Natural killer cell (primary cell): ENCODE data around the gene PGP. TPM values are rescaled to one million over a fixed set of nuclear protein-coding genes. Genes with fewer than 3 reads are reported as not detected.

Experiments
- ATAC-seq, 3 donors: fragments of 150-1000 bp in 2 of 3; fragments of 200-7000 bp in 1 of 3; cut with Tn5 transposase; 1 replicate in 1 of 3; 2 replicates in 2 of 3; pipeline ENCODE4 v1.10.0; 2021; ENCODE audit warnings: mild to moderate bottlenecking in 2 of 3, moderate library complexity in 2 of 3
- DNase-seq, 2 donors: peaks; one replicate each; pipeline versions ENCODE4 v3.0.0 to v3.0.0-alpha.2; 2013 to 2021; ENCODE audit warnings: mixed read lengths in 1 of 2
- H3K27ac ChIP-seq: one replicate; pipeline ENCODE4 v1.5.1; 2013; ENCODE audit warnings: mild to moderate bottlenecking, low read length
- H3K27me3 ChIP-seq: one replicate; pipeline ENCODE4 v1.6.1; 2013; ENCODE audit warnings: low read length; ENCODE audit not compliant: control insufficient read depth, insufficient read depth
- H3K36me3 ChIP-seq: one replicate; pipeline ENCODE4 v1.6.1; 2013; ENCODE audit warnings: low read length; ENCODE audit not compliant: control insufficient read depth, insufficient read depth
- H3K4me1 ChIP-seq: one replicate; pipeline ENCODE4 v1.6.1; 2013; ENCODE audit warnings: low read length; ENCODE audit not compliant: control insufficient read depth, insufficient read depth
- H3K4me3 ChIP-seq: one replicate; pipeline ENCODE4 v1.5.1; 2013; ENCODE audit warnings: low read length
- H3K9me3 ChIP-seq: one replicate; pipeline ENCODE4 v1.6.1; 2013; ENCODE audit warnings: low read length; ENCODE audit not compliant: control insufficient read depth, insufficient read depth
- H3K27ac Mint-ChIP-seq, 2 donors: one replicate each; pipeline ENCODE4 v1.8.0; 2022; ENCODE audit warnings: mild to moderate bottlenecking in 2 of 2, mixed read lengths in 2 of 2, moderate library complexity in 1 of 2
- H3K27me3 Mint-ChIP-seq, 2 donors: one replicate each; pipeline ENCODE4 v1.8.0; 2022; ENCODE audit warnings: low read depth in 2 of 2, mixed read lengths in 2 of 2
- H3K36me3 Mint-ChIP-seq: one replicate; pipeline ENCODE4 v1.8.0; 2022; ENCODE audit warnings: mixed read lengths
- H3K4me1 Mint-ChIP-seq, 2 donors: one replicate each; pipeline ENCODE4 v1.8.0; 2022; ENCODE audit warnings: mixed read lengths in 2 of 2
- H3K4me3 Mint-ChIP-seq: one replicate; pipeline ENCODE4 v1.8.0; 2022; ENCODE audit warnings: mild to moderate bottlenecking, moderate library complexity, mixed read lengths
- H3K9me3 Mint-ChIP-seq, 2 donors: one replicate each; pipeline ENCODE4 v1.8.0; 2022; ENCODE audit warnings: mixed read lengths in 2 of 2
- WGBS: methylation state at CpG from one replicate; pipeline ENCODE4 v1.1.7; 2013; ENCODE audit warnings: missing lambda C conversion rate; ENCODE audit not compliant: insufficient coverage; 5-methylcytosine and 5-hydroxymethylcytosine counted together
- intact Hi-C: fragments of 100-400 bp; cut with micrococcal nuclease; formaldehyde crosslinking; loops from one replicate; pipeline ENCODE4 v1.14.2; 2022
- total RNA-seq, 4 donors: library from RNA; stranded (reverse); fragments of 120-200 nt in 1 of 4; gene quantifications; one replicate each; pipeline versions ENCODE4 v1.2.3 to v1.2.4, GENCODE V29; 2013 to 2022
- TF ChIP-seq, protein P1 (sequence below): fragments of 200-600 bp; IDR thresholded peaks from one replicate; pipeline ENCODE4 v1.8.0; 2022; ENCODE audit warnings: antibody characterized with exemption

Gene PGP
- total RNA-seq, 3 donors from 2014 or later (not counting 1 experiment from before 2014, with no cell fraction given): 9.7 to 12.8 (median 12.4) TPM

DNA sequence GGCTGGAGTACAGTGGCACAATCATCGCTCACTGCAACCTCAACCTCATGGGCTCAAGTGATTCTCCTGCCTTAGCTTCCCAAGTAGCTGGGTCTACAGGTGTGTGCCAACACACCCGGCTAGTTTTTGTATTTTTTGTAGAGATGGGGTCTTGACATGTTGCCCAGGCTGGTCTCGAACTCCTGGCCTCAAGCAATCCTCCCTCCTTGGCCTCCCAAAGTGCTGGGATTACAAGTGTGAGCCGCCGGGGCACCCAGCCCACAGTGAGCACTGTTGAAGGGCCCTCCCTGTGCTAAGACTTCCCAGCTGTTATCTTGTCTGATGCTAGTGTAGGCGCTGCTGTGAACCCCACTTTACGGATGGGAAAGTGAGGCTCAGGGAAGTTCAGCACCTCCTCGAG lies 26.2 kb downstream of the PGP start:
- H3K9me3 ChIP-seq: no peaks in the 10 kb centered on the region
- no peak overlapping the region for H3K27ac ChIP-seq
- no peak for DNase-seq
- Mint-ChIP-seq H3K4me3 (no peak overlapping the region), H3K9me3 (no peaks in the 10 kb centered on the region), H3K27me3 (no peaks in the 10 kb centered on the region), H3K27ac (no peak overlapping the region), H3K4me1 (no peaks in the 10 kb centered on the region), H3K36me3 (no peaks in the 10 kb centered on the region)
- H3K4me3 ChIP-seq: no peak overlapping the region
- 93% methylated on average over 8 of the region's 8 CpGs for WGBS
- intact Hi-C loops: no loop called here
- no peak for ATAC-seq
- H3K36me3 ChIP-seq: no peaks in the 10 kb centered on the region
- no peaks in the 10 kb centered on the region for H3K27me3 ChIP-seq
- TF ChIP-seq, protein P1, sequence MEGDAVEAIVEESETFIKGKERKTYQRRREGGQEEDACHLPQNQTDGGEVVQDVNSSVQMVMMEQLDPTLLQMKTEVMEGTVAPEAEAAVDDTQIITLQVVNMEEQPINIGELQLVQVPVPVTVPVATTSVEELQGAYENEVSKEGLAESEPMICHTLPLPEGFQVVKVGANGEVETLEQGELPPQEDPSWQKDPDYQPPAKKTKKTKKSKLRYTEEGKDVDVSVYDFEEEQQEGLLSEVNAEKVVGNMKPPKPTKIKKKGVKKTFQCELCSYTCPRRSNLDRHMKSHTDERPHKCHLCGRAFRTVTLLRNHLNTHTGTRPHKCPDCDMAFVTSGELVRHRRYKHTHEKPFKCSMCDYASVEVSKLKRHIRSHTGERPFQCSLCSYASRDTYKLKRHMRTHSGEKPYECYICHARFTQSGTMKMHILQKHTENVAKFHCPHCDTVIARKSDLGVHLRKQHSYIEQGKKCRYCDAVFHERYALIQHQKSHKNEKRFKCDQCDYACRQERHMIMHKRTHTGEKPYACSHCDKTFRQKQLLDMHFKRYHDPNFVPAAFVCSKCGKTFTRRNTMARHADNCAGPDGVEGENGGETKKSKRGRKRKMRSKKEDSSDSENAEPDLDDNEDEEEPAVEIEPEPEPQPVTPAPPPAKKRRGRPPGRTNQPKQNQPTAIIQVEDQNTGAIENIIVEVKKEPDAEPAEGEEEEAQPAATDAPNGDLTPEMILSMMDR: no peak
- no peaks in the 10 kb centered on the region for H3K4me1 ChIP-seq

DNA sequence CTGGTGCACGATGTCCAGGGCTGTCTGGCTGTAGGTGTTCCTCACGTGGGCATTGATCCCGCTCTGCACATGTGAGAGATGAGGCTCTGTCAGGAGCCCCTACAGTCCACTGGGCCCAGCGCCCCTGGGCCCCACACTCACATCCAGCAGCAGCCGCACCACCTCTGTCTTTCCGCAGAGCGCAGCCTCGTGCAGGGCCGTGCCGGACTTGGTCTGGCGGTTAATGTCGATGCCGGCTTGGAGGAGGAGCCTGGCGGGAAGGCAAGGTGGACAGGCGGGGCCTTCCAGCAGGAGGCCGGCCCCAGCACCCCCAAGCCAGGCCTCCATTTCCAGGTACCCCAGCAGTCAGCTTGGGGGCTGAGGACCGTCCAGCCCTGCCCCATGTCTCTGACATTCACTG lies 27.4 kb downstream of the PGP start:
- Mint-ChIP-seq H3K27ac (no peak overlapping the region), H3K4me1 (peaks cover 0 to 3% of the 10 kb centered on the region in 2 donors), H3K9me3 (no peaks in the 10 kb centered on the region), H3K36me3 (no peaks in the 10 kb centered on the region), H3K27me3 (no peaks in the 10 kb centered on the region), H3K4me3 (no peak overlapping the region)
- 88% methylated on average over 17 of the region's 17 CpGs for WGBS
- H3K27ac ChIP-seq: no peak overlapping the region
- H3K9me3 ChIP-seq: no peaks in the 10 kb centered on the region
- ATAC-seq (no peak), DNase-seq (no peak)
- intact Hi-C loops: no loop called here
- H3K36me3 ChIP-seq: no peaks in the 10 kb centered on the region
- H3K4me1 ChIP-seq: no peaks in the 10 kb centered on the region
- no peaks in the 10 kb centered on the region for H3K27me3 ChIP-seq
- H3K4me3 ChIP-seq: no peak overlapping the region
- TF ChIP-seq, protein P1: no peak

DNA sequence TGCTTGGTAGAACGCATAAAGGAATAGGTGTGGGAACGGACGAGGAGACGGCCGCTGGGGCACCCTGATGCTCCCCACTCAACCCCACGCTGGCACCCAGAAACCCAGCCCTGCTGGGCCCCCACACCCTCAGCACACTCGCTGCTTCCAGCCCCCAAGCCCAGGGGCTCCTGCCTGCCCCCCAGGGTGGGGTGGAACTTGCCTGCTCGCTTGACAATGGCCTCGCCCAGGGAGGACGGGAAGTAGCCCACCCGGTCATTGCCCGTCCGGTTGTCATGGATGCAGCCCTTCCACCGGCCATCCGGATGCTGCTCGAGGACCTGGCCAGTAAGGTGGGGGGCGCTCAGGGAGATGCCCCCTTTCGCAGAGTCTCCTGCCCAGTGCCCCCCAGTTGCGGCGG lies 28.1 kb downstream of the PGP start:
- Histone ChIP-seq H3K9me3 (no peaks in the 10 kb centered on the region), H3K4me1 (no peaks in the 10 kb centered on the region), H3K4me3 (no peak overlapping the region), H3K27me3 (no peaks in the 10 kb centered on the region), H3K36me3 (no peaks in the 10 kb centered on the region), H3K27ac (no peak overlapping the region)
- Mint-ChIP-seq H3K36me3 (no peaks in the 10 kb centered on the region), H3K27ac (no peak overlapping the region), H3K9me3 (no peaks in the 10 kb centered on the region), H3K4me1 (peaks cover 0 to 6% of the 10 kb centered on the region in 2 donors), H3K4me3 (no peak overlapping the region), H3K27me3 (no peaks in the 10 kb centered on the region)
- TF ChIP-seq, protein P1: no peak
- no peak for ATAC-seq
- intact Hi-C loops: no loop called here
- DNase-seq: no peak
- WGBS: 93% methylated on average over 20 of the region's 20 CpGs

DNA sequence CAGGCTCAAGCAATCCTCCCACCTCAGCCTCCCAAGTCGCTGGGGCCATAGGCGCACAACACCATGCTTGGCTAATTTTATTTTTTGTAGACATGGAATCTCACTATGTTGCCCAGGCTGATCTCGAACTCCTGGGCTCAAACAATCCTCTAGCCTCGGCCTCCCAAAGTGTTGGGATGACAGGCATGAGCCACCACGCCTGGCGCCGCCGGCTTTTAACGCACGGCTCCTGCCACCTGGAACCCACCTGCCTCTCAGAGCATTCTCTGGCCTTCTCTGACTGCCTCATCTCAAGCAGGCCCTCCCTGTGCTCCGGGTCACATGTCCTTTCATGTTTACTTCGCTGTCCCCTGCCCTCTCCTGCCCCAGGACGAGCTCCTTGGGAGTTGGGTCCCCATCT lies 28.6 kb downstream of the PGP start:
- Histone ChIP-seq H3K4me3 (no peak overlapping the region), H3K27ac (no peak overlapping the region), H3K4me1 (no peaks in the 10 kb centered on the region), H3K36me3 (no peaks in the 10 kb centered on the region), H3K9me3 (no peaks in the 10 kb centered on the region), H3K27me3 (no peaks in the 10 kb centered on the region)
- no peak overlapping the region for H3K27ac Mint-ChIP-seq
- H3K27me3 Mint-ChIP-seq: no peaks in the 10 kb centered on the region
- H3K4me1 Mint-ChIP-seq: peaks cover 0 to 6% of the 10 kb centered on the region in 2 donors
- DNase-seq: no peak
- H3K4me3 Mint-ChIP-seq: no peak overlapping the region
- 90% methylated on average over 13 of the region's 13 CpGs for WGBS
- H3K9me3 Mint-ChIP-seq: no peaks in the 10 kb centered on the region
- intact Hi-C loops: no loop called here
- no peak for ATAC-seq
- no peaks in the 10 kb centered on the region for H3K36me3 Mint-ChIP-seq
- TF ChIP-seq, protein P1: no peak
